ENCODE measurements around the gene UBE2Q1.

UBE2Q1 gene

GRCh38 chr1:154579374-154579773 is 20.9 kb upstream of the UBE2Q1 start:
- no peak for DNase-seq (ENCODE audit: low read depth)
- no peak overlapping the region for H3K4me3 ChIP-seq (ENCODE audit: low read depth, low read length)

DNA sequence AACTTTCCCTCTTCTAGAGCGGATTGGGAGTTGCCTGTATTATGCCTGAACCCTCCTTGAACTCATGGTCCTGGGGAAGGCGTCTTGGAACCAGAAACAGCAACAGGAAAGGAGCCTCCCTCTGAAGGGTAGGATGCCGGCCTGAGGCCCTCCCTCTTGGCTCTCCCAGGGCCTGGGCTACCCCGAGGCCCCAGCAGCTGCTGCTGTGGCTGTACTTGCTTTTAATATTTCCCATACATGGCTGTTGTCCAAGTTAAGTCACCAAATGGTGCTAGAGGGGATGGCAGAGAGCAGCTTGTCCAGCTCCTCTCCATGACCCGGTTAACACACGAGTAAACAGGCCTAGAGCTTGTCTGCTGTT is 19.6 kb upstream of the UBE2Q1 start:
- H3K4me3 ChIP-seq (ENCODE audit: low read depth, low read length) = no peak overlapping the region
- no peak for DNase-seq (ENCODE audit: low read depth)

- no peak overlapping the region for H3K4me3 ChIP-seq (ENCODE audit: low read depth, low read length)
Observed at GRCh38 chr1:154577346-154578057, 19.0 kb upstream of the UBE2Q1 start.

GRCh38 chr1:154575951-154576566 is 17.6 kb upstream of the UBE2Q1 start:
- no peak overlapping the region for H3K4me3 ChIP-seq (ENCODE audit: low read depth, low read length)
- DNase-seq (ENCODE audit: low read depth) = no peak

More at GRCh38 chr1:154577346-154578057, 19.0 kb upstream of the UBE2Q1 start:
- no peak for DNase-seq (ENCODE audit: low read depth)

- no peak for DNase-seq (ENCODE audit: low read depth)
- no peak overlapping the region for H3K4me3 ChIP-seq (ENCODE audit: low read depth, low read length)
Observed at GRCh38 chr1:154575147-154575927, 16.9 kb upstream of the UBE2Q1 start.

GRCh38 chr1:154574716-154575115 is 16.3 kb upstream of the UBE2Q1 start:
- no peak for DNase-seq (ENCODE audit: low read depth)
- H3K4me3 ChIP-seq (ENCODE audit: low read depth, low read length) = no peak overlapping the region

DNA sequence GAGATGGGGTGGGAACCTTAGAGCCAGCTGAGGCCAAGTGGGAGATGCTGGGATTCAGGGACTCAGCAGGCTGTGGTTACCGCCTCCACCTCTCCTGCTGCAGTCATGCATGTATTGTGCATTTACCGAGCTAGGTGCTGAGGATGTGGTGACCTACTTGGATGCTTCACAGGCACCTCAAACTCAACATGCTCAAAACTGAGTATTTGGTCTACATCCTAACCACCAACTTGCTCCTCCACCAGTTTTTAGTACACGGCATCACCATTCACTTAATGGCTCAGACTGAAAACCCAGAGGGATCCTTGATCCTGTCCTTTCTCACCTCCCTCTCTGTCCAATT is 14.7 kb upstream of the UBE2Q1 start:
- no peak for DNase-seq (ENCODE audit: low read depth)
- no peak overlapping the region for H3K4me3 ChIP-seq (ENCODE audit: low read depth, low read length)

DNA sequence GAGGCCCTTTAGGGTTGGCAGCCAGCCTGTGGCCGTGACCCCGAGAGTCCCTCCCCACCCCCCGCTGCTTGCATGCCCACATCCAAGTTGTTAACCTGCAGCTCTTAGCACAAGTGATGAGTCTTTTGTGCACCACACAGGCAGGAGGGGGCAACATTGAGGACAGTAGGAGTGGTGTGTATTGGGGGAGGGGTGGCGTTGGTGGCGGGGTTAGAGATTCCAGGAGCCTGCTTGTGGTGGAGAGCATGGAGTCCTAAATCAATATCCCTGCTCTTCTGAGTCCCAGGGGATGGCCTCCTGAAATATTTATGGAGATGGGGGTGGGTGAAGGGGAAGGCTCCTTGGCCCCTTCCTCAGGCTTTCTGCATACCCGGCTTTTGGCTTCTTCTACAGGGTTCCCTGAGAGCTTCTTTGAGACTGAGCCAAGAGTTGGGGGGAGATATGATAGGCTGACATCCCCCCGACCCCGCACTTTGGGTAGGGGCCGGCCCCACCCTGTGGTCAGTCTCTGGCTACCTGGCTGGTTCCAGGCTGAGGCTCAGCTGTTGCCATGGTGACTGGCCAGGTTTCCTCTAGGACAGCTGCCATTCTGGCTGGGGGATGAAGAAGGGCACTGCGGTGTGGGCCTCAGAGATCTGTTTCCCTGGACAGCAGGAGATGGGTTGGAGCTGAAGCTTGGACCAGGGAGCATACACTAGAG is 14.2 kb upstream of the UBE2Q1 start:
- H3K4me3 ChIP-seq (ENCODE audit: low read depth, low read length) = no peak overlapping the region
- no peak for DNase-seq (ENCODE audit: low read depth)

- no peak overlapping the region for H3K4me3 ChIP-seq (ENCODE audit: low read depth, low read length)
- DNase-seq (ENCODE audit: low read depth) = no peak
Observed at GRCh38 chr1:154571964-154572288, 13.5 kb upstream of the UBE2Q1 start.

- H3K4me3 ChIP-seq (ENCODE audit: low read depth, low read length) = no peak overlapping the region
- no peak for DNase-seq (ENCODE audit: low read depth)
Observed at GRCh38 chr1:154571244-154571963, 12.9 kb upstream of the UBE2Q1 start.

GRCh38 chr1:154568157-154568815 is 9.8 kb upstream of the UBE2Q1 start:
- peak overlapping the region; percentile 31 for H3K4me3 ChIP-seq (ENCODE audit: low read depth, low read length)
- no peak for DNase-seq (ENCODE audit: low read depth)

DNA sequence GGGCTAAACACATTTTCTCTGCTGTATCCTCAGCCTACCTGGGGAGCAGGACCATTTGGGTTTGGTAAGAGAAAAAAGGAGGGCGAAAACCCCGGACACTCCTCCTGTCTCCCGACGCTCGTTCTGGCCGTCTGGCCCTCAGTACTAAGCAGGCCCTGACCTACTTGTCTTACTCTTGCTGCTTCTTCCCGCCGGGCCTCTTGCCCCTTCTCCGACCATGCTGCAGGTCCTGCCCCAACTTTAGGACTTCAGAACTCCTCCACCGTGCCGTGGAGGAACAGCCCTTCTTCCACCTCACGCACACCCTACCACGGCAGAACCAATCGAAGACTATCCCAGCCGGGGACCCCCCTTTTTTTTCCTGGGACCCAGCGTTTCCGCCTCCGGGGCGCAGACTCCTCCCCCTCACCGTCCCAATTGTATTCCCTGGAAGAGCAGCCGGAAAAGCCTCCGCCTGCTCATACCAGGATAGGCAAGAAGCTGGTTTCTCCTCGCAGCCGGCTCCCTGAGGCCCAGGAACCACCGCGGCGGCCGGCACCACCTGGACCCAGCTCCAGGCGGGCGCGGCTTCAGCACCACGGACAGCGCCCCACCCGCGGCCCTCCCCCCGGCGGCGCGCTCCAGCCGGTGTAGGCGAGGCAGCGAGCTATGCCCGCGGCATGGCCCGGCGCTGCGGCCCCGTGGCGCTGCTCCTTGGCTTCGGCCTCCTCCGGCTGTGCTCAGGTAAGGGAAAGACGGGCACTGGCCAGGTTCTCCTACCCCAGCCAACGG is 9.1 kb upstream of the UBE2Q1 start, which contains the start of gene CHRNB2:
Gene CHRNB2, plus strand, starts transcription at position 393 of the 771 bp plus-strand sequence. Its CDS starts 267 bp downstream, at position 660.
- H3K4me3 ChIP-seq (ENCODE audit: low read depth, low read length) = peak within 1 kb of the TSS; percentile 31
- DNase-seq (ENCODE audit: low read depth) = no peak

GRCh38 chr1:154565876-154566275 is 7.4 kb upstream of the UBE2Q1 start:
- H3K4me3 ChIP-seq (ENCODE audit: low read depth, low read length) = no peak overlapping the region
- no peak for DNase-seq (ENCODE audit: low read depth)

- peak; percentile 64 for DNase-seq (ENCODE audit: low read depth)
- H3K4me3 ChIP-seq (ENCODE audit: low read depth, low read length) = peak overlapping the region; percentile 85
Observed at GRCh38 chr1:154559466-154560044, 1.1 kb upstream of the UBE2Q1 start.

- peak; percentile 97 for DNase-seq (ENCODE audit: low read depth)
- H3K4me3 ChIP-seq (ENCODE audit: low read depth, low read length) = peak overlapping the region; percentile 85
Observed at GRCh38 chr1:154558720-154559465, 431 bp upstream of the UBE2Q1 start.

DNA sequence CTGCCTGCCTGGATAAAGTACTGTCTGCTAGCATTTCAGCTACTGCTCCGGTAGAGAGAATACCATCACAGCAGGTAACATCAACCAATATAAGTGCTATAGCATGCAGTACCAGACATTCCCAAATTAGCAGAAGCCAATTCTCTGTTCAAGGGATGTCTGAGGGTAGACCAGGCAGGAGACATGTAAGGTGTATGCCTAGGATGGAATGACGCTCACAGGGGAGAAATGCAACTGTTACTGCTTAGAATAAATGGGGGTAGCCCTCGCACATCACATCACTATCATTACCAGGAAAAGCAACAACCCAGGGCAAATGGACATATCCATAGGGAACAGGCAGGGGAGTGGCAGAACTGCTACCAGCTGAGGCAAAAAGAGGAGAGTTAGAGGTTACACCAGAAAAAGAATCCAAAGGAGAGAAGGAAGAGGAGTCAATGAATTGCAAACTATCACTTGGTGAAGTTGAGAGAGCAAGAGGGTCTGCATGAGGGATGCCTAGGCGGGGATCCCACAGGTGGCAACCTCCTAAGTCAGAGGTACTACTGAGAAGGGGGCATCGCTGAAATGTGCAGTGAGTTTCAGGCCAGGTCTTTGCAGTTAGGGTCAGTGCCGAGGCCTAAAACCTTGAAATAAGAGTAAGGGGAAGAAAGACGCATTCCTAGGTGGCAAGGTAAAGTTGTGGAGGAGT is 1.1 kb downstream of the UBE2Q1 start:
- DNase-seq (ENCODE audit: low read depth) = no peak
- peak overlapping the region; percentile 85 for H3K4me3 ChIP-seq (ENCODE audit: low read depth, low read length)

DNA sequence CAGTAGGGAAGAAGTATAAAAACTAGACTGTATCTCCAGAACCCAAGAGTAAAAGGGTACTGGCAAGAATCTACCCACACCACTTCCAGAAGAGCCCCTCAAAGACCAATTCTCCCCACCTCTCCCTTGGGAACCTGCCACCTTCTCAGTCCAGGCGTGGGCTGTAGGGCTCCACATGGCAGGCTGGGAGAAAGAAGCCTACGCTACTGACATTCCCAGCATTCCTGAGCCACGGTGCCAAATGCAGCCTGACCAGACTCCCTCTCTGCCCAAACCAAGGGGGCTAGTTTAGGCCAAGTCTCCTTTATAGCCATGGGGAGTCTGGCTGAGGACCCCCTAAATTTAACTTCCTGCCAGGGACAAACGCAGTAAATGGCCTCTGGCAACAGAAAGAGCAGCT is 2.0 kb downstream of the UBE2Q1 start:
- no peak for DNase-seq (ENCODE audit: low read depth)
- H3K4me3 ChIP-seq (ENCODE audit: low read depth, low read length) = peak overlapping the region; percentile 85
